Body of pancreas (tissue), 4 donors: ENCODE data around the gene CHMP4B.

Experiments used
- POLR2A ChIP-seq, 3 donors: fragments of 450-650 bp; IDR thresholded peaks; one replicate each; pipeline ENCODE4 v1.6.1; 2016; ENCODE audit warnings: antibody characterized with exemption in 3 of 3, mild to moderate bottlenecking in 2 of 3
- TF ChIP-seq, protein P1 (sequence below), 7 experiments: fragments of 450-650 bp in 4 of 7; fragments of 200-600 bp in 3 of 7; sonication (generic) in 3 of 7; IDR thresholded peaks; one replicate each; pipeline ENCODE4 v1.5.1; 2016 to 2019; ENCODE audit warnings: antibody characterized with exemption in 7 of 7

DNA sequence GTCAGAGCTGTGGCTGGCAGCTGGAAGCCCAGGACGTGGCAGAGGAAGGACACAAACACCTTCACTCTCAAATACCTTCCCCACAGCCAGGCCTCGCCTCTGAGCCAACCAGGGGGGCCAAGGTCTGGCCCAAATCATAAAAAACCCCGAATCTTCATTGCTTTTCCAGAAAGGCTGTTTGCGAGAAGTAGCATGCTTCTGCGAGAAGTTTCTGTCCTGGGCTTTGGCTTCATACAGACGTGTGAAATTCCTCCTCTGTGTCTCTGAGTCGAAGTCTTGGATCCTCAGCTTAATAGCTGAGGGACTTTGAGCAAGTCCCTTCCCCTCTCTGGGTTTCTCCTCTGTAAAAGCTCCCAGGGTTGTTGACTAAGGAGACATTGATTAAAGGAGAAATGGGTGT, 63.0 kb downstream of the CHMP4B start:
- TF ChIP-seq POLR2A (IDR thresholded peaks at IDR 0.05): no peak
- TF ChIP-seq, protein P1, sequence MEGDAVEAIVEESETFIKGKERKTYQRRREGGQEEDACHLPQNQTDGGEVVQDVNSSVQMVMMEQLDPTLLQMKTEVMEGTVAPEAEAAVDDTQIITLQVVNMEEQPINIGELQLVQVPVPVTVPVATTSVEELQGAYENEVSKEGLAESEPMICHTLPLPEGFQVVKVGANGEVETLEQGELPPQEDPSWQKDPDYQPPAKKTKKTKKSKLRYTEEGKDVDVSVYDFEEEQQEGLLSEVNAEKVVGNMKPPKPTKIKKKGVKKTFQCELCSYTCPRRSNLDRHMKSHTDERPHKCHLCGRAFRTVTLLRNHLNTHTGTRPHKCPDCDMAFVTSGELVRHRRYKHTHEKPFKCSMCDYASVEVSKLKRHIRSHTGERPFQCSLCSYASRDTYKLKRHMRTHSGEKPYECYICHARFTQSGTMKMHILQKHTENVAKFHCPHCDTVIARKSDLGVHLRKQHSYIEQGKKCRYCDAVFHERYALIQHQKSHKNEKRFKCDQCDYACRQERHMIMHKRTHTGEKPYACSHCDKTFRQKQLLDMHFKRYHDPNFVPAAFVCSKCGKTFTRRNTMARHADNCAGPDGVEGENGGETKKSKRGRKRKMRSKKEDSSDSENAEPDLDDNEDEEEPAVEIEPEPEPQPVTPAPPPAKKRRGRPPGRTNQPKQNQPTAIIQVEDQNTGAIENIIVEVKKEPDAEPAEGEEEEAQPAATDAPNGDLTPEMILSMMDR (IDR thresholded peaks at IDR 0.05): no peak
